ENCODE data around the gene SH3TC2.

- no peak for TF ChIP-seq CTCF (IDR thresholded peaks at IDR 0.05)
- peak in 1 of 2 experiments; percentile 97; a peak in 3 of 4 replicates for TF ChIP-seq EP300 (IDR thresholded peaks at IDR 0.05; ENCODE audit: borderline replicate concordance in 1 of 2, low read depth in 1 of 2, low read length in 1 of 2)
- peak; percentile 50; the same call in 1 of the 2 replicates for TF ChIP-seq POLR2AphosphoS5 (IDR thresholded peaks at IDR 0.05; ENCODE audit: low read depth, low read length)
- TF ChIP-seq, protein P1, sequence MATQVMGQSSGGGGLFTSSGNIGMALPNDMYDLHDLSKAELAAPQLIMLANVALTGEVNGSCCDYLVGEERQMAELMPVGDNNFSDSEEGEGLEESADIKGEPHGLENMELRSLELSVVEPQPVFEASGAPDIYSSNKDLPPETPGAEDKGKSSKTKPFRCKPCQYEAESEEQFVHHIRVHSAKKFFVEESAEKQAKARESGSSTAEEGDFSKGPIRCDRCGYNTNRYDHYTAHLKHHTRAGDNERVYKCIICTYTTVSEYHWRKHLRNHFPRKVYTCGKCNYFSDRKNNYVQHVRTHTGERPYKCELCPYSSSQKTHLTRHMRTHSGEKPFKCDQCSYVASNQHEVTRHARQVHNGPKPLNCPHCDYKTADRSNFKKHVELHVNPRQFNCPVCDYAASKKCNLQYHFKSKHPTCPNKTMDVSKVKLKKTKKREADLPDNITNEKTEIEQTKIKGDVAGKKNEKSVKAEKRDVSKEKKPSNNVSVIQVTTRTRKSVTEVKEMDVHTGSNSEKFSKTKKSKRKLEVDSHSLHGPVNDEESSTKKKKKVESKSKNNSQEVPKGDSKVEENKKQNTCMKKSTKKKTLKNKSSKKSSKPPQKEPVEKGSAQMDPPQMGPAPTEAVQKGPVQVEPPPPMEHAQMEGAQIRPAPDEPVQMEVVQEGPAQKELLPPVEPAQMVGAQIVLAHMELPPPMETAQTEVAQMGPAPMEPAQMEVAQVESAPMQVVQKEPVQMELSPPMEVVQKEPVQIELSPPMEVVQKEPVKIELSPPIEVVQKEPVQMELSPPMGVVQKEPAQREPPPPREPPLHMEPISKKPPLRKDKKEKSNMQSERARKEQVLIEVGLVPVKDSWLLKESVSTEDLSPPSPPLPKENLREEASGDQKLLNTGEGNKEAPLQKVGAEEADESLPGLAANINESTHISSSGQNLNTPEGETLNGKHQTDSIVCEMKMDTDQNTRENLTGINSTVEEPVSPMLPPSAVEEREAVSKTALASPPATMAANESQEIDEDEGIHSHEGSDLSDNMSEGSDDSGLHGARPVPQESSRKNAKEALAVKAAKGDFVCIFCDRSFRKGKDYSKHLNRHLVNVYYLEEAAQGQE (IDR thresholded peaks at IDR 0.05; ENCODE audit: low read depth, low read length), result no peak
- TF ChIP-seq CHD2 (IDR thresholded peaks at IDR 0.05; ENCODE audit: low read length, partially characterized antibody), result peak; percentile 47
- TF ChIP-seq, protein P2, sequence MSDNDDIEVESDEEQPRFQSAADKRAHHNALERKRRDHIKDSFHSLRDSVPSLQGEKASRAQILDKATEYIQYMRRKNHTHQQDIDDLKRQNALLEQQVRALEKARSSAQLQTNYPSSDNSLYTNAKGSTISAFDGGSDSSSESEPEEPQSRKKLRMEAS (IDR thresholded peaks at IDR 0.05; ENCODE audit: low read depth), result peak; percentile 99
- no peak for TF ChIP-seq GABPA (IDR thresholded peaks at IDR 0.05; ENCODE audit: low read depth)
- no peak for TF ChIP-seq ELF1 (IDR thresholded peaks at IDR 0.05)
- no peak for TF ChIP-seq SIN3A (IDR thresholded peaks at IDR 0.05; ENCODE audit: borderline replicate concordance, low read depth, low read length)
- TF ChIP-seq RXRA (IDR thresholded peaks at IDR 0.05; ENCODE audit: borderline replicate concordance, low read depth), result no peak; the same call in 1 of the 2 replicates
- peak; percentile 90 for TF ChIP-seq FOXM1 (IDR thresholded peaks at IDR 0.05; ENCODE audit: low read depth)
- no peak for TF ChIP-seq EZH2phosphoT487 (IDR thresholded peaks at IDR 0.05; ENCODE audit: borderline replicate concordance, low read depth)
- TF ChIP-seq, protein P3, sequence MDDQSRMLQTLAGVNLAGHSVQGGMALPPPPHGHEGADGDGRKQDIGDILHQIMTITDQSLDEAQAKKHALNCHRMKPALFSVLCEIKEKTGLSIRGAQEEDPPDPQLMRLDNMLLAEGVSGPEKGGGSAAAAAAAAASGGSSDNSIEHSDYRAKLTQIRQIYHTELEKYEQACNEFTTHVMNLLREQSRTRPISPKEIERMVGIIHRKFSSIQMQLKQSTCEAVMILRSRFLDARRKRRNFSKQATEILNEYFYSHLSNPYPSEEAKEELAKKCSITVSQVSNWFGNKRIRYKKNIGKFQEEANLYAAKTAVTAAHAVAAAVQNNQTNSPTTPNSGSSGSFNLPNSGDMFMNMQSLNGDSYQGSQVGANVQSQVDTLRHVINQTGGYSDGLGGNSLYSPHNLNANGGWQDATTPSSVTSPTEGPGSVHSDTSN (IDR thresholded peaks at IDR 0.05), result peak; percentile 95
Measured at GRCh38 chr5:148965511-148966265, 97.2 kb downstream of the SH3TC2 start.

Data from SK-N-SH (cell line).